ENCODE results near the gene DNM1. TPM values are rescaled to one million over a fixed set of nuclear protein-coding genes. Genes with fewer than 3 reads are reported as not detected.

The DNM1 gene
- total RNA-seq (1 to 10 TPM; 1.3 to 2.2 TPM), total RNA-seq (0.23 to 1.2 reads per million in 2 donors)

DNA sequence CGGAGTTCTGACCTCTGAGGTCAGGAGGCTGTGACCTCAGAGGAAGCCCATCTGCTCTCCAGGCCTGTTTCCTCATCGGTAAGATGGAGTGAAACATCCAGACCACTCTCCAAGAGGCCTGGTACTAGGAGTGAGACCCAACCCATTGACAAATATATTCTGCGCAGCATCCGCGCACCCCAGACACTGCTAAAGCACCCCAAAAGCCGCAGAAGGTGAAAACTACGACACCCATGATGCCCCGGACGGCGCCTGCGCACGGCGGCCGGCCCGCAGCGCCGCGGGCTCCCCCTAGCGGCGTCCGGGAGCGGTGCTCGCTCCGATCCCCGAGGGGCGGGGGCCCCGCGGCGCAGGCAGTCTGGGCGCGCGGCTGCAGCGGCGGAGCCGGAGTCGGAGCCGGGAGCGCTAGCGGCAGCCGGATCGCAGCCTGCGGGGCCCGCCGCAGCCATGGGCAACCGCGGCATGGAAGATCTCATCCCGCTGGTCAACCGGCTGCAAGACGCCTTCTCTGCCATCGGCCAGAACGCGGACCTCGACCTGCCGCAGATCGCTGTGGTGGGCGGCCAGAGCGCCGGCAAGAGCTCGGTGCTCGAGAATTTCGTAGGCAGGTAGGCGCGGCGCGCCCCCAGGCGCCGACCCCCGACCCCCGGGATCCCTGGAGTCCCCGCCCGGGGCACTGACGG is at the start of gene DNM1:
DNM1 (plus strand) TSS at position 356 of the 683 bp plus-strand sequence; CDS start at position 448, 92 bp downstream.
- DNase-seq (peak; percentile 75 to 79 (median 78)), ATAC-seq (peak; percentile 98)
- H3K9me3 ChIP-seq (ENCODE audit: control insufficient read depth, low read length, poor library complexity, severe bottlenecking) = no peaks in the 10 kb centered on the region
- Mint-ChIP-seq H3K27ac (peak within 1 kb of the TSS; percentile 32), H3K27me3 (peaks cover 19% of the 10 kb centered on the region), H3K36me3 (ENCODE audit: low read depth) (no peaks in the 10 kb centered on the region), H3K4me1 (peaks cover 13% of the 10 kb centered on the region), H3K4me3 (peak within 1 kb of the TSS; percentile 82)

- Mint-ChIP-seq H3K4me1 (peaks cover 10% of the 10 kb centered on the region), H3K4me3 (no peak overlapping the region), H3K27me3 (no peaks in the 10 kb centered on the region), H3K36me3 (ENCODE audit: low read depth) (no peaks in the 10 kb centered on the region), H3K27ac (no peak overlapping the region)
- no peak for ATAC-seq
- DNase-seq = no peak
- no peaks in the 10 kb centered on the region for H3K9me3 ChIP-seq (ENCODE audit: control insufficient read depth, low read length, poor library complexity, severe bottlenecking)
These were observed 49.1 kb upstream of the DNM1 start for GRCh38 chr9:128153947-128154695.

GRCh38 chr9:128155736-128156500 is 47.3 kb upstream of the DNM1 start:
- Mint-ChIP-seq H3K27ac (peak overlapping the region; percentile 29), H3K4me3 (no peak overlapping the region), H3K4me1 (peaks cover 5% of the 10 kb centered on the region), H3K36me3 (ENCODE audit: low read depth) (no peaks in the 10 kb centered on the region), H3K27me3 (no peaks in the 10 kb centered on the region)
- no peak for ATAC-seq
- H3K9me3 ChIP-seq (ENCODE audit: control insufficient read depth, low read length, poor library complexity, severe bottlenecking) = no peaks in the 10 kb centered on the region
- no peak for DNase-seq

- H3K9me3 ChIP-seq (ENCODE audit: control insufficient read depth, low read length, poor library complexity, severe bottlenecking) = no peaks in the 10 kb centered on the region
- Mint-ChIP-seq H3K36me3 (ENCODE audit: low read depth) (peaks cover 2% of the 10 kb centered on the region), H3K27ac (peak overlapping the region; percentile 68), H3K27me3 (no peaks in the 10 kb centered on the region), H3K4me3 (peak overlapping the region; percentile 87), H3K4me1 (peaks cover 14% of the 10 kb centered on the region)
- DNase-seq (peak; percentile 39 to 60 (median 40)), ATAC-seq (peak; percentile 62)
These were observed 43.7 kb upstream of the DNM1 start for GRCh38 chr9:128159522-128159783.

- H3K9me3 ChIP-seq (ENCODE audit: control insufficient read depth, low read length, poor library complexity, severe bottlenecking) = no peaks in the 10 kb centered on the region
- H3K4me1 Mint-ChIP-seq = peaks cover 14% of the 10 kb centered on the region
- DNase-seq = peak; percentile 79 to 92 (median 90)
- no peaks in the 10 kb centered on the region for H3K27me3 Mint-ChIP-seq
- peak within 1 kb of the TSS; percentile 87 for H3K4me3 Mint-ChIP-seq
- H3K36me3 Mint-ChIP-seq (ENCODE audit: low read depth) = peaks cover 2% of the 10 kb centered on the region
- peak within 1 kb of the TSS; percentile 68 for H3K27ac Mint-ChIP-seq
- ATAC-seq = peak; percentile 86
These were observed 43.2 kb upstream of the DNM1 start, which contains the start of gene BBLN for GRCh38 chr9:128159784-128160602. TSS of gene BBLN (plus strand) at chr9:128160265. CDS start at chr9:128160408, 143 bp downstream.

DNA sequence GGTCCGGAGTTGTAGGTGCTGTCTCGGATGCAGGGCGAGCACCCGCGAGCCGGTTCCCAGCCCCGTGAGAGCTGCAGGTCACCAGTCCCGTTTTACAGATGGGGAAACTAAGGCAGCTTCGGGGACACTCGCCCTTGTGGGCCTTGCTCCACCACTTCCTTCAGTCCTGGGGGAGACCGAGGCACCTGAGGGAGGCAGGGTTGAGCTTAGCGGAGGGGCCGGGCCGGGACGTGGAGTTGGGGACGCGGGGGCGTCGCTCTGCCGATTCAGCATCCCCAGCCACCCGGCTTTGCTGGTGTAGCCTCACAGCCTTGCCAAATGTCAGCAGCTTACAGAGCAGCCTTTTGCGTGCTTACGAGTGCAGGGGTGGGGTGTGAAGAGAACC is 42.6 kb upstream of the DNM1 start:
- H3K27ac Mint-ChIP-seq = peak overlapping the region; percentile 68
- H3K36me3 Mint-ChIP-seq (ENCODE audit: low read depth) = peaks cover 2% of the 10 kb centered on the region
- ATAC-seq (no peak), DNase-seq (peak in 1 of 3 donors; percentile 23)
- no peaks in the 10 kb centered on the region for H3K27me3 Mint-ChIP-seq
- peaks cover 14% of the 10 kb centered on the region for H3K4me1 Mint-ChIP-seq
- no peaks in the 10 kb centered on the region for H3K9me3 ChIP-seq (ENCODE audit: control insufficient read depth, low read length, poor library complexity, severe bottlenecking)
- H3K4me3 Mint-ChIP-seq = peak overlapping the region; percentile 87

- Mint-ChIP-seq H3K27ac (no peak overlapping the region), H3K4me3 (peak overlapping the region; percentile 87), H3K4me1 (peaks cover 16% of the 10 kb centered on the region), H3K36me3 (ENCODE audit: low read depth) (peaks cover 2% of the 10 kb centered on the region), H3K27me3 (no peaks in the 10 kb centered on the region)
- ATAC-seq (no peak), DNase-seq (no peak)
- H3K9me3 ChIP-seq (ENCODE audit: control insufficient read depth, low read length, poor library complexity, severe bottlenecking) = no peaks in the 10 kb centered on the region
These were observed 41.8 kb upstream of the DNM1 start for GRCh38 chr9:128161215-128161902.

DNA sequence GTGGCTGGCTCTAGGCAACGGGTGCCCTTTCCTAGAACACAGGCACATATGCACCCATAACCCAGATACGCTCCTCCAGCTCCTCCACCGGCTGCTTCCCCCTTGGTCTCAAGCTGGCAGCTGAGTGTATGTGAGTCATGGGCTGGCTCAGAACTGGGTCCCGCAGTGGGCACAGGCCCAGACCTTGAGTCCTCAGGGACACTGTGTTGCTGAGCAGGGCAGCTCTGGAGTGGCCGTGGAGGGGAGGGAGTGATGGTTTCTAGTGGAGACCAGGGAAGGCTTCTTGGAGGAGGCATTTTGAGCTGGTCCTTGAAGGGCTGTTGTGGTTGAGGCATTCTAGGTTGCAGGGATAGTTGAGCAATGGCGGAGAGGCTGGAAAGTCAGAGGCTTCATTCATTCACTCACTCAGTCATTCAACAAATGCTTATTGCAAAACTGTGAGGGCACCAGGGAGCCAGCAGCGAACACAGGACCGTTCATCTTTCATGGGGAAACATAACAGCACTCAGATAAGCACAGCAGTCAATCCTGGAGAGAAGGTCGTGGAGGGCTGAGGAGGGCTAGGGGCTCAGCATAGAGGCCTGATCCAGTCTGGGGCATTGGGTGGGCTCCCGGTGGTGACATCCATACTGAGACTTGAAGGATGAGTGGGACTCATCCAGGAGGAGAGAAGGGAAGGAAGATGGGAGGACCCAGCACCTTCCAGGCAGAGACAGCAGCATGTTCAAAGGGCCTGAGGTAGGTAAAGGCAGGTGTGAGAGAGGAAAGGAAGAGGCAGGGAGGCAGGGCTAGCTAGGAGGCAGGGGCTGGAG is 40.8 kb upstream of the DNM1 start:
- no peaks in the 10 kb centered on the region for H3K9me3 ChIP-seq (ENCODE audit: control insufficient read depth, low read length, poor library complexity, severe bottlenecking)
- ATAC-seq = no peak

GRCh38 chr9:128163027-128163515 is 40.1 kb upstream of the DNM1 start:
- DNase-seq (no peak), ATAC-seq (no peak)
- Mint-ChIP-seq H3K36me3 (ENCODE audit: low read depth) (peaks cover 4% of the 10 kb centered on the region), H3K27ac (no peak overlapping the region), H3K27me3 (no peaks in the 10 kb centered on the region), H3K4me3 (no peak overlapping the region), H3K4me1 (peaks cover 18% of the 10 kb centered on the region)
- H3K9me3 ChIP-seq (ENCODE audit: control insufficient read depth, low read length, poor library complexity, severe bottlenecking) = no peaks in the 10 kb centered on the region

More for the DNA sequence above, 40.8 kb upstream of the DNM1 start:
- H3K4me1 Mint-ChIP-seq = peaks cover 18% of the 10 kb centered on the region
- no peaks in the 10 kb centered on the region for H3K27me3 Mint-ChIP-seq
- H3K4me3 Mint-ChIP-seq = peak overlapping the region; percentile 28
- no peak overlapping the region for H3K27ac Mint-ChIP-seq
- no peak for DNase-seq
- peaks cover 4% of the 10 kb centered on the region for H3K36me3 Mint-ChIP-seq (ENCODE audit: low read depth)

GRCh38 chr9:128163523-128164306 is 39.5 kb upstream of the DNM1 start:
- Mint-ChIP-seq H3K27ac (no peak overlapping the region), H3K36me3 (ENCODE audit: low read depth) (peaks cover 4% of the 10 kb centered on the region), H3K27me3 (no peaks in the 10 kb centered on the region), H3K4me1 (peaks cover 21% of the 10 kb centered on the region), H3K4me3 (no peak overlapping the region)
- DNase-seq = no peak
- H3K9me3 ChIP-seq (ENCODE audit: control insufficient read depth, low read length, poor library complexity, severe bottlenecking) = no peaks in the 10 kb centered on the region
- no peak for ATAC-seq

DNA sequence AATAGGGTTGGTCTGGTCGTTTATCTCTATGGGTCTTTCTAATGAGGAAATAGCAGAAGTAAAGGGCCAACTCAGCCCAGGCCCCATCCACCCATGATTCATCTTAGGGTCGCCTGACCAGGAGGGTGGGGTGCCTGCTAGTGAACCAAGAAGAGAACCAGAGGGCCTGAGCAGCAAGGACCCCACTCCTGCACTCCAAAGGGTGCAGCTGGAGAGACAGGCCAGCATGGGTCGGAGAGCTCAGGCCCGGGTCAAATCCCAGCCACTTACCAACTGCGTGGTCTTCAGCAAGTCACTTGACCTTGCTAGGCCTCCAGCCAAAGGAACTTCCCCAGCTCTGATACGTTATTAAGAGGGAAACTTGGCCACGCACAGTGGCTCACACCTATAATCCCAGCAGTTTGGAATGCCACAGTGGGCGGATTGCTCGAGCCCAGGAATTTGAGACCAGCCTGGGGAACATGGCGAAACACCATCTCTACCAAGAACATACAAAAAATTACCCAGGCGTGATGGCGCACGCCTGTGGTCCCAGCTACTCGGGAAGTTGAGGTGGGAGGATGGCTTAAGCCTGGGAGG is 38.8 kb upstream of the DNM1 start:
- Mint-ChIP-seq H3K27ac (no peak overlapping the region), H3K4me3 (no peak overlapping the region), H3K36me3 (ENCODE audit: low read depth) (peaks cover 4% of the 10 kb centered on the region), H3K27me3 (no peaks in the 10 kb centered on the region), H3K4me1 (peaks cover 19% of the 10 kb centered on the region)
- ATAC-seq (no peak), DNase-seq (no peak)
- H3K9me3 ChIP-seq (ENCODE audit: control insufficient read depth, low read length, poor library complexity, severe bottlenecking) = no peaks in the 10 kb centered on the region

Measured in T-helper 17 cell (primary cell).